ENCODE results near the gene UPF2. TPM values are rescaled to one million over a fixed set of nuclear protein-coding genes. Genes with fewer than 3 reads are reported as not detected.
"Not testable (repeated sequence)": the region's sequence is repeated elsewhere in the genome, so short reads cannot be mapped to it uniquely, and the experiment has no call there.

The UPF2 gene
- total RNA-seq, 1 donor from 2014 or later: 26.4 TPM

DNA sequence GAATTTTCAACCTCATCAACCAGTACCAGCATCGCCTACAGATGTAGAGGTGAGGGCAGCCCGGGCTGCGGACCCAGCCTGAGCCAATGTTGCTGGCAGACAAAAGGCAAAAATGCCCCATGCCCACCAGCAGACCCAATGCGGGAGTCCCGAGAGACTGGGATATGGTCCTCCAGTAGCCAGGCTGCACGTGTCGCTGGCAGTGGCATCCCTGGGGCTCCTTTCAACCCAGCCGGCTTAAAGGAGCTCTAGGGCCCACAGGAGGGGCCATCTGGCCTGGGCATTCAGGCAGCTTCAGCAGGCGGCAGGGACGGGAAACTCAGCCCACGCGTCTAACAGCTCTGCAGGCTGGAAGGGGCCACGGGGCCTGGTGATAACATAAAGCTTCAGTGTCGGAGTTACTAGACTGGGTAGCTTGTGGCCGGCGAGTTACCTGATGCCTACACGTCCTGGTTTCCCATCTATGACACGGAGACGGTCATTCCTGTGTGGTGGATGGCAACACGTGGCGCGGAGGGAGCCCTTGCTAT lies 148.8 kb downstream of the UPF2 start:
- H3K27me3 Mint-ChIP-seq (ENCODE audit: low read depth): no peaks in the 10 kb centered on the region
- no peaks in the 10 kb centered on the region for H3K36me3 Mint-ChIP-seq
- no peak overlapping the region for H3K4me3 Mint-ChIP-seq
- peaks cover 17% of the 10 kb centered on the region for H3K4me1 Mint-ChIP-seq
- no peaks in the 10 kb centered on the region for H3K9me3 Mint-ChIP-seq
- H3K27ac Mint-ChIP-seq: no peak overlapping the region
- TF ChIP-seq CTCF (IDR thresholded peaks at IDR 0.05; ENCODE audit: unreplicated experiment): no peak
- no peak for DNase-seq (ENCODE audit: low spot score in 2 of 2, unreplicated experiment in 2 of 2)

- H3K27me3 Mint-ChIP-seq (ENCODE audit: low read depth): no peaks in the 10 kb centered on the region
- peaks cover 3% of the 10 kb centered on the region for H3K4me1 Mint-ChIP-seq
- TF ChIP-seq CTCF (IDR thresholded peaks at IDR 0.05; ENCODE audit: unreplicated experiment): no peak
- H3K36me3 Mint-ChIP-seq: no peaks in the 10 kb centered on the region
- H3K27ac Mint-ChIP-seq: no peak overlapping the region
- no peaks in the 10 kb centered on the region for H3K9me3 Mint-ChIP-seq
- DNase-seq (ENCODE audit: low spot score in 2 of 2, unreplicated experiment in 2 of 2): no peak
- H3K4me3 Mint-ChIP-seq: no peak overlapping the region
Observed at GRCh38 chr10:11891776-11892486, 150.7 kb downstream of the UPF2 start.

DNA sequence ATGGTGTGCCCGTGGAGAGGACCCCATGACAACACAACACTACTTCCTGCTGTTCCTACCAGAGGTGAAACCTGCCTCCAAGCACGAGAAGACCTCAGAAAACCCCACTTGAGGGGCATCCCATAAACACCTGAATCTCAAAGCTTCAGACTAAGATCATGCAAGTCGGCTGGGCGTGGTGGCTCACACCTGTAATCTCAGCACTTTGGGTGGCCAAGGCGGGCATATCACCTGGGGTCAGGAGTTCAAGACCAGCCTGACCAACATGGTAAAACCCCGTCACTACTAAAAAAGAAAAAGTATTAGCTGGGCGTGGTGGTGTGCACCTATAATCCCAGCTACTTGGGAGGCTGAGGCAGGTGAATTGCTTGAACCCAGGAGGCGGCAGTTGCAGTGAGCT lies 153.3 kb downstream of the UPF2 start:
- H3K27ac Mint-ChIP-seq; H3K36me3 Mint-ChIP-seq; H3K27me3 Mint-ChIP-seq (ENCODE audit: low read depth); DNase-seq (ENCODE audit: low spot score in 2 of 2, unreplicated experiment in 2 of 2); H3K4me1 Mint-ChIP-seq; H3K9me3 Mint-ChIP-seq; H3K4me3 Mint-ChIP-seq: not testable (repeated sequence)

DNA sequence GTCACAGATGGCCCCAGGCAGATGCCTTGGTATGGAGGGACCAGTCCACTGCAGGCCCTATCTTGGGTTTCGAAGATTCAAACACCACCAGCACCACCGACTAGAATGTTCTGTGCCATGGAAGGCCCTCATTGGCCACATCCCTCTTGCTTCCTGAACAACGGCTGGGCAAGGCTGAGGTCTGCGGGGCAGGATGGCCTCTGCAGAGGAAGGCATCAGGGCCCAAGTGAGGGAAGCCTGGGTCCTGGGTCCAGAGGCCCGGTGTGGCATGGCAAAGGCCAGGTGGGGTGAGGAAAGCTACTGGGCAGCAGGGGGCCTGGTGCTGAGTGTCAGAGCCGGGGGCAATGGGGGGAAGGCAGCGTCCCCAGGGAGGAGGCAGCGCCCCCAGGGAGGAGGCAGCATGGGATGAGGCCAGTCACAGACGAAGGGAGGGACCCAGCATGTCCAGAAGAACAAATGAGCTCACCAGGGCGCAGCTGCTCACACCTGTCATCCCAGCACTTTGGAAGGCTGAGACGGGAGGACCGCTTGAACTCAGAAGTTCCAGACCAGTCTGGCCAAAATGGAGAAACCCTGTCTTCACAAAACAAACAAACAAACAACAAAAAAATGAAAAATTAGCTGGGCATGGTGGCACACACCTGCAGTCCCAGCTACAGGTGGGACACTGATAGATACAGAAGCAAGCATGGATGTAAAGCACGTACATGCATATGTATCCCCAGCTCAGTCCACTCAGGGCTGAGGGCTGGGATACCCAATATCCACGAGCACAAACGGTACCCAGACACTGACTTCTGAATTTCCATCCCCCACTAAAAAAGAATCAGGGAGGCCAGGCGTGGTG lies 155.0 kb downstream of the UPF2 start:
- H3K9me3 Mint-ChIP-seq: no peaks in the 10 kb centered on the region
- H3K36me3 Mint-ChIP-seq: no peaks in the 10 kb centered on the region
- no peak for TF ChIP-seq CTCF (IDR thresholded peaks at IDR 0.05; ENCODE audit: unreplicated experiment)
- H3K27me3 Mint-ChIP-seq (ENCODE audit: low read depth): no peaks in the 10 kb centered on the region
- no peak for DNase-seq (ENCODE audit: low spot score in 2 of 2, unreplicated experiment in 2 of 2)
- H3K27ac Mint-ChIP-seq: no peak overlapping the region
- no peak overlapping the region for H3K4me3 Mint-ChIP-seq
- H3K4me1 Mint-ChIP-seq: no peaks in the 10 kb centered on the region

DNA sequence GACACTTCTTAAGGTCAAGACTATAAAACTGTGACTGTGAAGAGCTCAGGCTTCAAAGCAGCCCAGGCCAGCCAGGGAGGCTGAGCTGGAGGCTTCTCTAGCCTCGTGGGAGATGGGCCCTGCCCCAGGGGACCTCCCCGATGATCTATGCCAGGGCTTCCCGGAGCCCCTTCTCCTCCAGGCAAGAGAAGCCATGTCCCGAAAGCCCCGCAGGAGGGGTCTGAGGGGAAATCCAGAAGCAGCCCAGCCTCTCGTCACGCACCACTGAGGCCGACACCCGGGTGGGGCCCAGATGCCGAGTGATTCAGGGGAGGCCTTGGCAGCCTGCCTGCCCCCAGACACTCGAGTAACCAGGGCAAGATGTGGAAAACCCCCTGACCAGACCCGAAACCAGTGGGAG lies 155.8 kb downstream of the UPF2 start:
- TF ChIP-seq CTCF (IDR thresholded peaks at IDR 0.05; ENCODE audit: unreplicated experiment): no peak
- Mint-ChIP-seq H3K9me3 (no peaks in the 10 kb centered on the region), H3K27ac (no peak overlapping the region), H3K27me3 (ENCODE audit: low read depth) (no peaks in the 10 kb centered on the region), H3K4me3 (no peak overlapping the region), H3K4me1 (peaks cover 3% of the 10 kb centered on the region), H3K36me3 (no peaks in the 10 kb centered on the region)
- DNase-seq (ENCODE audit: low spot score in 2 of 2, unreplicated experiment in 2 of 2): no peak

GRCh38 chr10:11886138-11886474 lies 156.5 kb downstream of the UPF2 start:
- peaks cover 5% of the 10 kb centered on the region for H3K4me1 Mint-ChIP-seq
- no peak for TF ChIP-seq CTCF (IDR thresholded peaks at IDR 0.05; ENCODE audit: unreplicated experiment)
- no peak for DNase-seq (ENCODE audit: low spot score in 2 of 2, unreplicated experiment in 2 of 2)
- no peaks in the 10 kb centered on the region for H3K9me3 Mint-ChIP-seq
- H3K27me3 Mint-ChIP-seq (ENCODE audit: low read depth): no peaks in the 10 kb centered on the region
- no peak overlapping the region for H3K27ac Mint-ChIP-seq
- H3K36me3 Mint-ChIP-seq: no peaks in the 10 kb centered on the region
- no peak overlapping the region for H3K4me3 Mint-ChIP-seq

All from mesothelial cell of epicardium (in vitro differentiated cells).